GM19372 (cell line): ENCODE measurements around the gene SLC10A7.

Experiments
- ATAC-seq: cut with Tn5 transposase; IDR thresholded peaks from one replicate; pipeline ENCODE4 v1.9.1; 2021; ENCODE audit warnings: mild to moderate bottlenecking, low read depth, moderate library complexity; ENCODE audit not compliant: unreplicated experiment

SLC10A7 gene

GRCh38 chr4:146495269-146495668, 26.5 kb downstream of the SLC10A7 start:
- ATAC-seq, result no peak

- no peak for ATAC-seq
Observed at GRCh38 chr4:146494143-146494542, 27.6 kb downstream of the SLC10A7 start.

GRCh38 chr4:146490106-146490505, 31.6 kb downstream of the SLC10A7 start:
- no peak for ATAC-seq

- no peak for ATAC-seq
Observed at GRCh38 chr4:146488495-146489174, 33.1 kb downstream of the SLC10A7 start.

- peak; percentile 71 for ATAC-seq
Observed at GRCh38 chr4:146486565-146486964, 35.2 kb downstream of the SLC10A7 start.

GRCh38 chr4:146485968-146486367, 35.8 kb downstream of the SLC10A7 start:
- ATAC-seq, result no peak

GRCh38 chr4:146482788-146483187, 39.0 kb downstream of the SLC10A7 start:
- no peak for ATAC-seq

GRCh38 chr4:146481246-146481645, 40.5 kb downstream of the SLC10A7 start:
- ATAC-seq, result no peak

- no peak for ATAC-seq
Observed at GRCh38 chr4:146478009-146478408, 43.7 kb downstream of the SLC10A7 start.

- ATAC-seq, result no peak
Observed at GRCh38 chr4:146477054-146477453, 44.7 kb downstream of the SLC10A7 start.

GRCh38 chr4:146472404-146472803, 49.3 kb downstream of the SLC10A7 start:
- no peak for ATAC-seq

- ATAC-seq, result no peak
Observed at GRCh38 chr4:146470604-146471003, 51.1 kb downstream of the SLC10A7 start.

GRCh38 chr4:146469022-146469421, 52.7 kb downstream of the SLC10A7 start:
- no peak for ATAC-seq

GRCh38 chr4:146465628-146466027, 56.1 kb downstream of the SLC10A7 start:
- no peak for ATAC-seq

GRCh38 chr4:146462251-146462650, 59.5 kb downstream of the SLC10A7 start:
- ATAC-seq, result no peak

GRCh38 chr4:146458594-146458993, 63.1 kb downstream of the SLC10A7 start:
- ATAC-seq, result peak; percentile 90

- no peak for ATAC-seq
Observed at GRCh38 chr4:146456681-146457080, 65.1 kb downstream of the SLC10A7 start.

- no peak for ATAC-seq
Observed at GRCh38 chr4:146453181-146453807, 68.4 kb downstream of the SLC10A7 start.

- peak; percentile 87 for ATAC-seq
Observed at GRCh38 chr4:146450524-146450923, 71.2 kb downstream of the SLC10A7 start.

GRCh38 chr4:146446555-146446954, 75.2 kb downstream of the SLC10A7 start:
- ATAC-seq, result no peak

- no peak for ATAC-seq
Observed at GRCh38 chr4:146445198-146446150, 76.3 kb downstream of the SLC10A7 start.
